Small intestine (tissue), 7 donors: Measurements from ENCODE around the gene SEZ6L. TPM values are rescaled to one million over a fixed set of nuclear protein-coding genes. Genes with fewer than 3 reads are reported as not detected.

Experiments
- DNase-seq, 2 donors: peaks; one replicate each; pipeline versions ENCODE4 v3.0.0 to v3.0.0-alpha.2; 2013
- FAIRE-seq: peaks from 2 replicates; lab custom pipeline; 2012; peaks lifted over from hg19 to GRCh38; lab: Jason Lieb, UNC
- H3K27ac ChIP-seq, 3 donors: one replicate each; pipeline ENCODE4 v1.5.1; 2013; ENCODE audit warnings: low read length in 2 of 3, mild to moderate bottlenecking in 2 of 3, control low read depth in 1 of 3, inconsistent platforms in 1 of 3, low read depth in 1 of 3, moderate library complexity in 1 of 3
- H3K27me3 ChIP-seq, 3 donors: one replicate each; pipeline ENCODE4 v1.6.1; 2013; ENCODE audit warnings: low read length in 3 of 3, inconsistent platforms in 1 of 3; ENCODE audit not compliant: control insufficient read depth in 3 of 3, insufficient read depth in 3 of 3
- H3K36me3 ChIP-seq, 3 donors: one replicate each; pipeline ENCODE4 v1.6.1; 2013; ENCODE audit warnings: low read length in 3 of 3, inconsistent platforms in 1 of 3, low read depth in 1 of 3, mild to moderate bottlenecking in 1 of 3, moderate library complexity in 1 of 3; ENCODE audit not compliant: control insufficient read depth in 3 of 3, insufficient read depth in 2 of 3
- H3K4me1 ChIP-seq, 3 donors: one replicate each; pipeline ENCODE4 v1.6.1; 2013; ENCODE audit warnings: low read length in 2 of 3, inconsistent platforms in 1 of 3, low read depth in 1 of 3, mild to moderate bottlenecking in 1 of 3, moderate library complexity in 1 of 3; ENCODE audit not compliant: control insufficient read depth in 3 of 3, insufficient read depth in 2 of 3
- H3K4me3 ChIP-seq, 3 donors: one replicate each; pipeline ENCODE4 v1.5.1; 2013; ENCODE audit warnings: low read length in 3 of 3, control low read depth in 1 of 3, inconsistent platforms in 1 of 3, low read depth in 1 of 3, mild to moderate bottlenecking in 1 of 3, moderate library complexity in 1 of 3
- H3K9me3 ChIP-seq, 2 donors: one replicate each; pipeline ENCODE4 v1.6.1; 2013; ENCODE audit warnings: low read depth in 1 of 2, low read length in 1 of 2; ENCODE audit not compliant: control insufficient read depth in 2 of 2, insufficient read depth in 1 of 2
- WGBS, 3 donors: extraction: QIAGEN DNeasy Blood & Tissue Kit; methylation state at CpG; one replicate each; pipeline ENCODE4 v1.1.7; 2013; 5-methylcytosine and 5-hydroxymethylcytosine counted together
- polyA plus RNA-seq, 4 donors: library from polyadenylated mRNA; stranded (reverse) in 3 of 4; unstranded in 1 of 4; fragments of 200-250 nt in 3 of 4; fragments of 120-200 nt in 1 of 4; gene quantifications; one replicate each; pipeline versions ENCODE4 v1.2.1 to v1.2.3, GENCODE V29; 2013
- donor health status: healthy with polysubstance abuse.
- donor health status: control.
- donor health status: control.
- donor health status: Bipolar disorder and iron deficiency.
- donor health status: healthy.

Gene SEZ6L
- polyA plus RNA-seq, 4 donors, result 0.25 to 0.91 TPM; not detected in 2

GRCh38 chr22:26414347-26414746 lies 245.1 kb downstream of the SEZ6L start:
- H3K27ac ChIP-seq, result no peak overlapping the region
- no peaks in the 10 kb centered on the region for H3K9me3 ChIP-seq
- no peaks in the 10 kb centered on the region for H3K36me3 ChIP-seq
- DNase-seq (no peak), FAIRE-seq (no peak)
- 75 to 78% (median 77%) methylated on average over 4 of the region's 4 CpGs for WGBS, 3 donors
- H3K4me3 ChIP-seq, result no peak overlapping the region
- H3K4me1 ChIP-seq, result no peaks in the 10 kb centered on the region
- H3K27me3 ChIP-seq, result peaks cover 0 to 9% (median 2%) of the 10 kb centered on the region in 3 donors

- no peak for DNase-seq
- peaks cover 0 to 9% (median 0%) of the 10 kb centered on the region in 3 donors for H3K27me3 ChIP-seq
- H3K4me1 ChIP-seq, result no peaks in the 10 kb centered on the region
- no peak for FAIRE-seq
- 49 to 66% (median 51%) methylated on average over 4 of the region's 4 CpGs for WGBS, 3 donors
- no peaks in the 10 kb centered on the region for H3K36me3 ChIP-seq
- H3K27ac ChIP-seq, result no peak overlapping the region
- H3K9me3 ChIP-seq, result no peaks in the 10 kb centered on the region
- H3K4me3 ChIP-seq, result no peak overlapping the region
Observed at GRCh38 chr22:26416256-26416655, 247.0 kb downstream of the SEZ6L start.

DNA sequence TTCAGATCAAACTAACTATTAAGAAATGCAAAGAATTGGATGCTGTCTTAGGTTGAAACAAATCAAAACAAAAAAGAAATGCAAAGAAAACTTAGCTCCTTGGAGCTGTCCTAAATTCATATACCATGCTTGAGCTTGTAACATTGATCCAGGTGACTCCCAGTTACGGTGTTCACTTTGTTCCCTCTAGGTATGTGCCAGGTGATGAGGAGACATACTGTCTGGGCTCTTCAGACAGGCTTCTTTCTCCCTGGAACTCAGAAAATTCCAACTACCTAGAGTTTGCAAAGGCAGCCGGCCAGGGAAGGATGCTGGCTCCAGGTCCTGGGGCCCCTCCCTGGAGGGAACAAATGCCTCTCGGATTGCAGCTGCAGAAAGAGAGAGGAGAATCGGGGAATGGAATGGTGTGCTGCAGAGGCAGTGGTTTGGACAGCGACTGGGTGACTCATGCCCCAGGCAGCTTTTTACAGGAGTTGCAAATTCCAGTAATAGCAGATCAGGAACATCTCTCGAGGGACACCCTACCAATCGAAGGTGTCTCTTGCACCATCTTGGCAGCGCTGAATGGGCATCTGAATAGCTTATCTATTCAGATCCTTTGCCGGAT lies 247.5 kb downstream of the SEZ6L start:
- Histone ChIP-seq H3K27me3 (peaks cover 0 to 9% (median 0%) of the 10 kb centered on the region in 3 donors), H3K4me1 (no peaks in the 10 kb centered on the region), H3K9me3 (no peaks in the 10 kb centered on the region), H3K4me3 (no peak overlapping the region), H3K36me3 (no peaks in the 10 kb centered on the region), H3K27ac (no peak overlapping the region)
- DNase-seq, result no peak
- 31 to 54% (median 46%) methylated on average over 9 of the region's 9 CpGs for WGBS, 3 donors
- no peak for FAIRE-seq

DNA sequence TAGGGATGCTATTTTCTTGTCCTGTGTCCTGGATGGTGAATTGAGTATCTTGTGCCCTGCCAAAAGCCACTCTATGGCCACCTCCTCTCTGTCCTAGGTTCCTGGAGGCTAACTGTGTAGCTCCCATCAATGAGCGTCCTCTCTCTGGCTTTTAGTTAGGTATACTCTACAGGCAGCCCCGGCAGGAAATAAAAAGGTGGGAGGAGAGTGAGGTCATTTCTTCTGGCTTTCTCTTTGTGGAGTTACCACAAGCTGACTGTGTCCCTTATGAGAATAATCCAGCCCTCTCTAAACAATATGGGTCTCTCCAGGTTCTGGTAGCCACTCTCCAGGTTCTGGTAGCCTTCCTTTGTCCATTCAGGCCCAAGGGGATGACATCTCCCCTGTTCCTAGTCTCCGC lies 248.1 kb downstream of the SEZ6L start:
- Histone ChIP-seq H3K9me3 (no peaks in the 10 kb centered on the region), H3K27me3 (peaks cover 0 to 9% (median 0%) of the 10 kb centered on the region in 3 donors), H3K4me1 (no peaks in the 10 kb centered on the region), H3K27ac (no peak overlapping the region), H3K4me3 (no peak overlapping the region), H3K36me3 (no peaks in the 10 kb centered on the region)
- FAIRE-seq, result no peak
- no peak for DNase-seq
- 63 to 86% (median 76%) methylated on average over 3 of the region's 3 CpGs for WGBS, 3 donors

- Histone ChIP-seq H3K36me3 (no peaks in the 10 kb centered on the region), H3K27ac (no peak overlapping the region), H3K4me3 (no peak overlapping the region), H3K27me3 (peaks cover 0 to 9% (median 0%) of the 10 kb centered on the region in 3 donors), H3K4me1 (no peaks in the 10 kb centered on the region), H3K9me3 (peaks cover 0 to 2% of the 10 kb centered on the region in 2 donors)
- DNase-seq (no peak), FAIRE-seq (no peak)
- WGBS, 3 donors, result 51 to 74% (median 62%) methylated on average over 3 of the region's 3 CpGs
Observed at GRCh38 chr22:26418620-26419019, 249.4 kb downstream of the SEZ6L start.

DNA sequence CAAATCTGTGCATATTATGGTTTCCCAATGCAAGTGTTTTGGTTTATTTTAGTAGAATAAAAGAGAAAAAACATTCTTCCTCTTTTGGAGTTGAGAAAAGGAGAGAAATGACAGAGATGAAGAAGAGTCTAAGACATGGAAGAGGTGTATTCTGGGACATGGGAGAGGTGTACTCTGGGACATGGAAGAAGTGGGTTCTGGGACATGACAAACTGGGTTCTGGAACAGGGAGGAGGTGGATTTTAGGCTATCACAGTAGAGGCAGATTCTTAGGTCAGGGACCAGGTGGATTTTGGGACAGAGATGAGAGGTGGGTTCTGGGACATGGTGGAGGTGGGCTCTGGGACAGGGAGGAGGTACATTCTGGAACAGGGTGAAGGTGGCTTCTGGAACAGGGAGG lies 257.7 kb downstream of the SEZ6L start:
- DNase-seq (no peak), FAIRE-seq (no peak)
- Histone ChIP-seq H3K9me3 (peaks cover 0 to 2% of the 10 kb centered on the region in 2 donors), H3K27ac (no peak overlapping the region), H3K4me1 (peaks cover 0 to 6% (median 0%) of the 10 kb centered on the region in 3 donors), H3K36me3 (no peaks in the 10 kb centered on the region), H3K27me3 (peaks cover 0 to 18% (median 0%) of the 10 kb centered on the region in 3 donors), H3K4me3 (no peak overlapping the region)

GRCh38 chr22:26428515-26429457 lies 259.5 kb downstream of the SEZ6L start, which contains the start of gene ASPHD2:
Gene ASPHD2 (plus strand): TSS chr22:26429260. CDS start chr22:26433616, 4,356 bp downstream.
- Histone ChIP-seq H3K27me3 (peaks cover 0 to 18% (median 0%) of the 10 kb centered on the region in 3 donors), H3K36me3 (no peaks in the 10 kb centered on the region), H3K27ac (peak within 1 kb of the TSS; percentile 47 to 88 (median 83)), H3K4me3 (peak within 1 kb of the TSS; percentile 30 to 79 (median 62)), H3K9me3 (no peaks in the 10 kb centered on the region), H3K4me1 (peaks cover 0 to 6% (median 0%) of the 10 kb centered on the region in 3 donors)
- FAIRE-seq, result no peak
- 0 to 1% (median 1%) methylated on average over 37 to 96 of the region's 96 CpGs for WGBS, 3 donors
- peak; percentile 63 to 77 for DNase-seq
